GM18870 (cell line): ENCODE results near the gene CDK6.

Source experiments
- ATAC-seq: cut with Tn5 transposase; IDR thresholded peaks from one replicate; pipeline ENCODE4 v1.9.1; 2021; ENCODE audit warnings: moderate library complexity; ENCODE audit not compliant: unreplicated experiment

The CDK6 gene

DNA sequence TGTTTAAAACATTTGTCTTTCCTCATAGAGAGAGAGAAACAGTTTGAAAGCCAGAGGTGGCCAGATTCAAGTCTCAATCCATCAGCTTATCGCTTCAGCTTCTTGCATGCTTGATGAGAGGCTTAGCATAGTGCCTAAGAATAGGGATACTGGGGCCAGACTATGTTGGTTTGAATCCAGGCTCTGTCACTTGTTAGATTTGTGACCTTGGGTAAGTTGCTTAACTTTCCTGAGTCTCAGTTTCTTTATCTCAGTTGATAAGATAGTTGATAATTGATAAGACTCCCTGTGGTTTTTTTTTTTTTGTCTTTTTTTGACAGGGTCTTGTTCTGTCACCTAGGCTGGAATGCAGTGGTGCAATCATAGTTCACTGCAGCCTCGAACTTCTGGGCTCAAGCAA lies 12.1 kb upstream of the CDK6 start:
- no peak for ATAC-seq

GRCh38 chr7:92847305-92847704 lies 10.9 kb upstream of the CDK6 start:
- ATAC-seq = no peak

GRCh38 chr7:92845736-92846135 lies 9.4 kb upstream of the CDK6 start:
- ATAC-seq = no peak

- ATAC-seq = no peak
Measured at GRCh38 chr7:92843781-92844180, 7.4 kb upstream of the CDK6 start.

GRCh38 chr7:92843034-92843760 lies 6.8 kb upstream of the CDK6 start:
- no peak for ATAC-seq

DNA sequence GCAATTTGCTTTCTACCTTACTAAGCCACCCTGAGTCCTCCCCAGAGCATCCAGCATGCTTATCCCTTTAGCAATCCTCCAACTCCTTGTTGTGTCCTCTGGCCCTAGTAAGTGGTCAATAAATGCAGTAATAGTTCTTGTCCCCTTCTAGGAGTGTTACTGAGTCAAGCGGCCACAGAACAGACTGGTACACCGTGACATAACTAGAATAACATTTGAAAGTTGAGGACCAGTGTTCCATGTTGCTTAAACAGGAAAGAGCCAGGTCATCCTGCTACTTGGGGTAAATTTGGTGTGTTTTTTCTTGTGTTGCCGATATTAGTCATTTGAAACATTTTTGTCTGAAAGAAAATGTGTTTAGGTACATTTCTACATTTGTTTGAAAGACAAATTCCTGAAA lies 4.8 kb upstream of the CDK6 start:
- ATAC-seq = no peak

- no peak for ATAC-seq
Measured at GRCh38 chr7:92840316-92840715, 3.9 kb upstream of the CDK6 start.

DNA sequence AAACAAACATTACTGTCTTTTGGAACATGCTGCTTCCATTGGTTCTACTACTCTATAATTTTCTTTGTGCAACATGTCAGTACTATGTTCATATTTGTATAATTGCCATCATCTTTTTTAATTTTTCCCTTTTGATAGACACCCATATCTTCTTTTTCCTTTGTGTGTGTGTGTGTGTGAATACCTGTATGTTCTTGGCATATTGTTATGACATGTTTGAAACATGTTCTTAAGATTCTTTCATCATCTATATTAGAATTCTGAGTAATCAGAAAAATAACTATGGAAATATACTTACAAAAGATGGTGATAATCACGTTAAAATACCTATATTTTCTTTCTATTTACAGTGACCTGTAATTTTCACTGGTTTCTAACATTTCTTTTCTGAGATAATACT lies 3.5 kb upstream of the CDK6 start:
- no peak for ATAC-seq

DNA sequence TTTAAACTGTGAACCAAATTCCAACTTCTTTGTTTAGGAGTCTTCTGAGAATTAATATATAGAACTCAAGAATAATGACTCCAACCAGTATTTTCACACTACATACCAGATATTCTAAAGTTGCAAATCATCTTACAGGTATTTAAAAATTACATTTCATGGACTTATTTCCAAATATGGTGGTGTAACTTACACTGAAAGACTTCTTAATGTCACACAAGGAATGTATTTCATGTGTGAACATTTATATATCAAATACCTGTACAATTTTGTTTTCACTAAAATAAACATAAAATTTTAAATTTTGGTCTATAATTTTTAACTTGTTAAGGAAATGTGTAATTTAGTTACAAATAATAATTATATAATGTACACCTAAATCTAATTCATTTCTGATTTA lies 2.6 kb upstream of the CDK6 start:
- no peak for ATAC-seq

GRCh38 chr7:92837000-92837749 lies 802 bp upstream of the CDK6 start:
- ATAC-seq = no peak

DNA sequence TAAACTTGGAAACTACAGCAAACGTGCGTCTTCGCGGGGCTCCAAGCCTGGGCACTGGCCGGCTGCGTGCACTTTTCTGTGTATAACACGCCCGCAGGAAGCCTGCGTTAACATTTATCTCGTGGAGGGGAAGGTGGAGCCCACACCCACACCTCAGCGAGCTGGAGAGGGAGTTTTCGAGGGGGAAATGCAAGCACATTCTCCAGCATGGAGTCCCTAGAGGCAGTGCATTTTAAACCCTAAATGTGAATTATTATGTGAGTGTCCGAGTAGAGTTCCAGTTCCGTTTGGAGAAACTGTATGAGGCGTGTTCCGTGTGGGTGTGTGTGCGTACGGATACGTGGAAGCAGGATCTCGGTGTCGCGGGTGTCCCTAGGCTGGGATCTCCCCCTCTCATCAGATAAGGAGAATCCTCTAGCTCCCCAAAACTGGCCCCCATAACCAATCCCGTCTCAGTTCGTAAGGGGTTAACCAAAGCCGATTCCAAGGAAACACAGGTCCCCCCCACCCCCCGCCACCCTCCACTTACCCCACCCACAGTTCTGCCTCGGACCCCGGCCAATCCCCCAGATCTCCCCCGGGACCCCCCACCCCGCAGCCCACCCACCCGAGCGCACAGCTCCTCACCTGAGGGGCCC lies 403 bp downstream of the CDK6 start:
- no peak for ATAC-seq

GRCh38 chr7:92835261-92835850 lies 1.0 kb downstream of the CDK6 start:
- ATAC-seq = no peak

DNA sequence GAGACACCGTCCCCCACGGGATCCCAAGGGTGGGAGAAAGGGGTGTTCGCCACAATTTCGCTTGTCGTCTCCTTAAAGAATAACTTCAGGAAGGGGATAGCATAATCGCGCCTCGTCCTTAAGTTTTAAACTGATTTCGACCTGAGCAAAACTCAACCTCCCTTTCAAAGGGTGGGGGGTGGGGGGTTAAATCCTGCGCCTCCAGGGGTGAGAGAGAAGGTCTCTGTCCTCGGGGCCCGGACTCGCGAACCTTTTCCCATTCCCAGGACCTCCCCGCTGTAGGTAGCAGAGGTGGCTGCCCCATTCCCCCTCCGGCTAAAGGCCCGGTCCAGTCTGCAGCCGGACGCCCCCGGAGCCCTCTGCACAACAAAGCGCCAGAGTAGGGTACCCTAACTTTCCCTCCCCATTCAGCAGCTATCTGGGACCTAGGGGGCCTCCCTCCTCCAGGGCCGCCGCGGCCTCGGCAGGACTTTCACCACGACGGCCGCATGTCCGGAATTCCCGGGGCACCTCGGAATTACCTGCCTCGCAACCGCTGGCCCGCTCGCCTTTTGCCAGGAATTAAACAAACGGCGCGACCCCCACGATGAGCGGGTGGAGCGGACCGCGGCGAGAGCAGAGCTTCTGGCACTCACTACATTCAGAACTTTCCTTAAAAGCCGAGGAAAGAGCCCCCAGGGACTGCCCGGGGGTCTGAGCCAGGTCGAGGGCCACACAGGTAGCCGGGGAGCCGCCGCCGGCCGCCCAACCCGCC lies 1.7 kb downstream of the CDK6 start:
- no peak for ATAC-seq

DNA sequence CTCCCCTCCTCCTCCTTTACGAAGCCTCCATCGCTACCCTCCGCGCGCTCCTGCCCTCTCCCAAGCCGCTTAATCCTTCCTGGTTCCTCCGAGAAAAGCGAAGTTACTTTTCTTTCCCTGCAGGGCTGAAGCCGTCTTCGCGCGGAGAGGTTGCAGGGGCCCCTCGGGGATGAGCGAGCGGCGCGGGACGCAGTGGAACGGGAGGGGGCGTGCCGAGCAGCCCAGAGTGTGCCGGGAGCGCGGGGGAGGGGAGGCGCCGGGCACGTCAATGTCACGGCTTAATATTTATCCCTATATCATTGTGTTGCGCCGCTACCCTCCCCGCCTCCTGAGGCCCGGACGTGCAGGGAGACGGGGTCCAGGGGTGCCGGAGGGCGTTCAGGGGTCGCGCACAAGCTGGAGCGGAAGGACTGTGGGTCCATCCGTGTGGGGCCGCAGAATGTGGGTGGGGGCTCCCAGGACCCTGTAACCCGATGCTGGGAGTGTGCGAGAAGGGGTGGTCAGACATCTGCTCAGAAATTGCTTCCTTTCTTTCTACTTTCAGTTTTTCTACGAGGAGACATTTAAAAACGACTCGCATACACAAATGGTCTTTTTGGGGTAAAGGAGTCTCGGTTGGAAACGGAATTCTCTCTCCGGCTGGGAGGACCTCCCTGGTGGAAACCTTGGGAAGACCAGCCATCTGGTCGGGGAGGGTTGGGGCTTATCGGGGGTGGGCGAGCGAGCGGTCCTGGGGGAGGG lies 2.4 kb downstream of the CDK6 start:
- peak; percentile 29 for ATAC-seq

DNA sequence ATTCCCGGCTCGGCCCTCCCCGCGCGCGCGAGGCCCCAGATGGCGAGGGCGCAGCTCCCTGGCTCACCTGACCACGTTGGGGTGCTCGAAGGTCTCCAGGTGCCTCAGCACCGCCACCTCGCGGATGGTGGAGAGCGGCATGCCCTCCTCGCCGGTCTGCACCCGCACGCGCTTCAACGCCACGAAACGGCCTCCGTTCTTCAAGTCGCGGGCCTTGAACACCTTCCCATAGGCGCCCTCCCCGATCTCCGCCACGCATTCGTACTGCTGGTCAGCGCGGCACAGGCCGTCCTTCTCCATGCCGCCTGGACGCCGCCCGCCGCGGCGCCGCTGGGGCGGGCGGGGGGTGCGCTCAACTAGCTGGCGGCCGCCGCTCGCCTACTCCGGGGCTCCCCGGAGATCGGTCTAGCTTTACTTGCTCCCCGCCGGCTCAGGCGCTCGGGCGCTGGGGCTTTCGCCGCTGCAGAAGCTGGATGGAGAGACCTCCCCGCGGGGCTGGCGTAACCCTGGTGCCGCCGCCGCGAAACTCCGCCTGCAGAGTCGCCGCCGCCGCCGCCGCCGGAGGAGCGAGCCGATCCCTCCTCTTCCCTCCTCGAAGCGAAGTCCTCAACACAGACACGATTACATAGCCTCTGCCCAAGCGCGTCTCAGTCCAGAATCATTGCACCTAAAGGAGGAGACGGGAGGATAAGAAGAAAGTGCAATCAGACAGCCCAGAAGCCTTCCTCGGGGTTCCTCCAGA lies 3.2 kb downstream of the CDK6 start:
- ATAC-seq = peak; percentile 4

GRCh38 chr7:92832534-92833023 lies 3.8 kb downstream of the CDK6 start:
- ATAC-seq = no peak

- ATAC-seq = no peak
Measured at GRCh38 chr7:92831716-92832533, 4.4 kb downstream of the CDK6 start.

DNA sequence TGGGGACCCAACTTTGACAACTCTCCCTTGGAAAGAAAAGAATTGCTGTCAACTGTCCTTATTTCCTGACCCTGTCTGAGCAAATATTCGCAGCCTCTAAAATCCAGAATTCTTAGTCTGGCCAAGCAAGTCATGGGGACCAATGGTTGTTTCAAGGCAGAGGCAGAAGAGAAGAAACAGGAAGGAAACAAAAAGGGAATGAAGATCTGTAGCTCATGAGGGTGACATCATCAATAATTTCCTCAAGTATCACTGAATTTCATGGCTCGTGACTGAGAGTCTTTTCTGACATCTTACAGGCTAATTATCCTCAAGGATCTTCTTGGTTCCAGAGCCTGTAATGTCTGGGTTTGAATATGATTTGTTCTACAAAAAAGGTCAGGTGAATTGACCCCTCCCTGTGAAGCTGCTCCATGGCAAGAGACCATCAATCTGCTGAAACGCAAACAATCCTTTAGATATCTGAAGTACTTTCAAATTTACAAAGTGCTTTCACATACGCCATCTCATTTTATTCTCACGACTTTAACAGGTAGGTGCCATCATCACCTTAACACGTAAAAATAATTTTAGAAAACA lies 5.8 kb downstream of the CDK6 start:
- ATAC-seq = no peak
